Measurements from ENCODE around the gene CLDN19. TPM values are rescaled to one million over a fixed set of nuclear protein-coding genes. Genes with fewer than 3 reads are reported as not detected.

Gene CLDN19
- total and polyA plus RNA-seq, 2 of the 8 experiments (the other 6 are each of a cell fraction or from before 2014, with no cell fraction given) = 9.7 to 17.2 TPM

Other genes starting within 250 kb of the CLDN19 start
- gene PPIH, start 81.8 kb downstream of the CLDN19 start, total RNA-seq (2021; fragmentation: NEBNext Ultra II Directional; extraction: Animal tissue kit (Norgen Biotek cat#: 25700)) = 72.8 and 78.1 TPM in 2 replicates
- gene PPIH, start 81.8 kb downstream of the CLDN19 start, polyA plus RNA-seq (2011; rRNA removed) = 62.2 and 91.5 TPM in 2 replicates
- 1,219 and 1,248 TPM in 2 replicates for gene YBX1, start 57.8 kb downstream of the CLDN19 start, total RNA-seq (2021; fragmentation: NEBNext Ultra II Directional; extraction: Animal tissue kit (Norgen Biotek cat#: 25700))
- 438 and 476 TPM in 2 replicates for gene YBX1, start 57.8 kb downstream of the CLDN19 start, polyA plus RNA-seq (2011; rRNA removed)
- gene P3H1, start 26.8 kb upstream of the CLDN19 start, total RNA-seq (2021; fragmentation: NEBNext Ultra II Directional; extraction: Animal tissue kit (Norgen Biotek cat#: 25700)) = 58.4 and 60.4 TPM in 2 replicates
- 87.5 and 90.7 TPM in 2 replicates for gene P3H1, start 26.8 kb upstream of the CLDN19 start, polyA plus RNA-seq (2011; rRNA removed)
- gene C1orf50, start 27.0 kb upstream of the CLDN19 start, total RNA-seq (2021; fragmentation: NEBNext Ultra II Directional; extraction: Animal tissue kit (Norgen Biotek cat#: 25700)) = 6.9 and 7.1 TPM in 2 replicates
- 2.1 and 3.2 TPM in 2 replicates for gene C1orf50, start 27.0 kb upstream of the CLDN19 start, polyA plus RNA-seq (2011; rRNA removed)
- gene TMEM269, start 44.8 kb upstream of the CLDN19 start, total RNA-seq (2021; fragmentation: NEBNext Ultra II Directional; extraction: Animal tissue kit (Norgen Biotek cat#: 25700)) = 0.35 and 0.61 TPM in 2 replicates
- gene TMEM269, start 44.8 kb upstream of the CLDN19 start, polyA plus RNA-seq (2011; rRNA removed) = 0.14 TPM in 2 replicates
- gene ERMAP, start 76.9 kb upstream of the CLDN19 start, total RNA-seq (2021; fragmentation: NEBNext Ultra II Directional; extraction: Animal tissue kit (Norgen Biotek cat#: 25700)) = 3.9 and 5.0 TPM in 2 replicates
- gene ERMAP, start 76.9 kb upstream of the CLDN19 start, polyA plus RNA-seq (2011; rRNA removed) = 2.2 and 2.5 TPM in 2 replicates
- gene SVBP, start 77.2 kb upstream of the CLDN19 start, total RNA-seq (2021; fragmentation: NEBNext Ultra II Directional; extraction: Animal tissue kit (Norgen Biotek cat#: 25700)) = 30.2 and 34.2 TPM in 2 replicates
- gene SVBP, start 77.2 kb upstream of the CLDN19 start, polyA plus RNA-seq (2011; rRNA removed) = 16.3 and 29.7 TPM in 2 replicates
- 18.6 and 19.5 TPM in 2 replicates for gene ZNF691, start 106.4 kb upstream of the CLDN19 start, total RNA-seq (2021; fragmentation: NEBNext Ultra II Directional; extraction: Animal tissue kit (Norgen Biotek cat#: 25700))
- gene ZNF691, start 106.4 kb upstream of the CLDN19 start, polyA plus RNA-seq (2011; rRNA removed) = 19.0 and 19.5 TPM in 2 replicates
- gene SLC2A1, start 218.6 kb upstream of the CLDN19 start, total RNA-seq (2021; fragmentation: NEBNext Ultra II Directional; extraction: Animal tissue kit (Norgen Biotek cat#: 25700)) = 230 and 239 TPM in 2 replicates
- 308 and 434 TPM in 2 replicates for gene SLC2A1, start 218.6 kb upstream of the CLDN19 start, polyA plus RNA-seq (2011; rRNA removed)

Data from H1 (cell line).